Natural killer cell (primary cell): Measurements from ENCODE around the gene UPK3B. TPM values are rescaled to one million over a fixed set of nuclear protein-coding genes. Genes with fewer than 3 reads are reported as not detected.
A peak's percentile ranks its signal among the peaks of the same experiment; 100 is the strongest.
"Not testable (repeated sequence)": the region's sequence is repeated elsewhere in the genome, so short reads cannot be mapped to it uniquely, and the experiment has no call there.

Source experiments
- ATAC-seq, 3 donors: fragments of 150-1000 bp in 2 of 3; fragments of 200-7000 bp in 1 of 3; cut with Tn5 transposase; 1 replicate in 1 of 3; 2 replicates in 2 of 3; pipeline ENCODE4 v1.10.0; 2021; ENCODE audit warnings: mild to moderate bottlenecking in 2 of 3, moderate library complexity in 2 of 3
- DNase-seq, 2 donors: peaks; one replicate each; pipeline versions ENCODE4 v3.0.0 to v3.0.0-alpha.2; 2013 to 2021; ENCODE audit warnings: mixed read lengths in 1 of 2
- H3K27ac ChIP-seq: one replicate; pipeline ENCODE4 v1.5.1; 2013; ENCODE audit warnings: mild to moderate bottlenecking, low read length
- H3K27me3 ChIP-seq: one replicate; pipeline ENCODE4 v1.6.1; 2013; ENCODE audit warnings: low read length; ENCODE audit not compliant: control insufficient read depth, insufficient read depth
- H3K36me3 ChIP-seq: one replicate; pipeline ENCODE4 v1.6.1; 2013; ENCODE audit warnings: low read length; ENCODE audit not compliant: control insufficient read depth, insufficient read depth
- H3K4me1 ChIP-seq: one replicate; pipeline ENCODE4 v1.6.1; 2013; ENCODE audit warnings: low read length; ENCODE audit not compliant: control insufficient read depth, insufficient read depth
- H3K4me3 ChIP-seq: one replicate; pipeline ENCODE4 v1.5.1; 2013; ENCODE audit warnings: low read length
- H3K9me3 ChIP-seq: one replicate; pipeline ENCODE4 v1.6.1; 2013; ENCODE audit warnings: low read length; ENCODE audit not compliant: control insufficient read depth, insufficient read depth
- H3K27ac Mint-ChIP-seq, 2 donors: one replicate each; pipeline ENCODE4 v1.8.0; 2022; ENCODE audit warnings: mild to moderate bottlenecking in 2 of 2, mixed read lengths in 2 of 2, moderate library complexity in 1 of 2
- H3K27me3 Mint-ChIP-seq, 2 donors: one replicate each; pipeline ENCODE4 v1.8.0; 2022; ENCODE audit warnings: low read depth in 2 of 2, mixed read lengths in 2 of 2
- H3K36me3 Mint-ChIP-seq: one replicate; pipeline ENCODE4 v1.8.0; 2022; ENCODE audit warnings: mixed read lengths
- H3K4me1 Mint-ChIP-seq, 2 donors: one replicate each; pipeline ENCODE4 v1.8.0; 2022; ENCODE audit warnings: mixed read lengths in 2 of 2
- H3K4me3 Mint-ChIP-seq: one replicate; pipeline ENCODE4 v1.8.0; 2022; ENCODE audit warnings: mild to moderate bottlenecking, moderate library complexity, mixed read lengths
- H3K9me3 Mint-ChIP-seq, 2 donors: one replicate each; pipeline ENCODE4 v1.8.0; 2022; ENCODE audit warnings: mixed read lengths in 2 of 2
- WGBS: methylation state at CpG from one replicate; pipeline ENCODE4 v1.1.7; 2013; ENCODE audit warnings: missing lambda C conversion rate; ENCODE audit not compliant: insufficient coverage; 5-methylcytosine and 5-hydroxymethylcytosine counted together
- intact Hi-C: fragments of 100-400 bp; cut with micrococcal nuclease; formaldehyde crosslinking; loops from one replicate; pipeline ENCODE4 v1.14.2; 2022
- total RNA-seq, 4 donors: library from RNA; stranded (reverse); fragments of 120-200 nt in 1 of 4; gene quantifications; one replicate each; pipeline versions ENCODE4 v1.2.3 to v1.2.4, GENCODE V29; 2013 to 2022
- TF ChIP-seq, protein P1 (sequence below): fragments of 200-600 bp; IDR thresholded peaks from one replicate; pipeline ENCODE4 v1.8.0; 2022; ENCODE audit warnings: antibody characterized with exemption

UPK3B gene
- total RNA-seq, 3 donors from 2014 or later (not counting 1 experiment from before 2014, with no cell fraction given) = 3.3 to 5.3 (median 3.3) TPM

DNA sequence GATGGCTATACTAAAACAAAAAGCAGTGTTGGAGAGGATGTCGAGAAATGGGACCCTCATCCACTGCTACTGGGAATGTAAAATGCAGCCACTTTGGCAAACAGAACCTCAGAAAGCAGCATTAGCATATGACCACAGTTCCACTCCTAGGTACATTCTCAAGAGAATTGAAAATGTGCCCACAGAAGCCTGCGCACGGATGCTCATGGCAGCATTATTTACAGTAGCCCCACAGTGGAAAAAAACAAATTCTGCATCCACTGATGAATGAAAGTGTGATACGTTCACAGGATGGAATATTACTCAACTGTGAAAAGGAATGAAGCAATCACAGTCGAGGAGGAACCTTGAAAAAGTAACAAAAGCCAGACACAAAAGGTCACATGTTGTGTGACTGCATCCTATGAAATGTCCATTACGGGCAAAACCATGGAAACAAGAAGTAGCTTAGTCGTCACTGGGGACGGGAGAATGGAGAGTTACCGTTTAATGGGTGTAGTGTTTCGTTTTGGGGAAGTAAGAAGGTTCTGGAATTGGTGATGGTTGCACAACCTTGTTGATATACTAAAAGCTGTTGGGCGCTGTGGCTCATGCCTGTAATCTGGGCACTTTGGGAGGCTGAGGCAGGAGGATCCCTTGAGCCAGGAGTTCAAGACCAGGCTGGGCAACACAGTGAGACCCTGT, 2.5 kb upstream of the UPK3B start:
- Histone ChIP-seq H3K9me3 (no peaks in the 10 kb centered on the region), H3K4me3 (no peak overlapping the region), H3K36me3 (peaks cover 4% of the 10 kb centered on the region), H3K4me1 (no peaks in the 10 kb centered on the region), H3K27ac (no peak overlapping the region), H3K27me3 (no peaks in the 10 kb centered on the region)
- Mint-ChIP-seq H3K9me3 (no peaks in the 10 kb centered on the region), H3K27ac (no peak overlapping the region), H3K36me3 (no peaks in the 10 kb centered on the region), H3K4me1 (no peaks in the 10 kb centered on the region), H3K27me3 (no peaks in the 10 kb centered on the region), H3K4me3 (no peak overlapping the region)
- intact Hi-C loops = loop anchor here (10.0 kb wide), 1 partner anchor 487 kb away; no protein-coding TSS in a partner anchor
- DNase-seq (peak in 1 of 2 donors; percentile 20), ATAC-seq (peak in 1 of 3 donors; percentile 59)
- TF ChIP-seq, protein P1, sequence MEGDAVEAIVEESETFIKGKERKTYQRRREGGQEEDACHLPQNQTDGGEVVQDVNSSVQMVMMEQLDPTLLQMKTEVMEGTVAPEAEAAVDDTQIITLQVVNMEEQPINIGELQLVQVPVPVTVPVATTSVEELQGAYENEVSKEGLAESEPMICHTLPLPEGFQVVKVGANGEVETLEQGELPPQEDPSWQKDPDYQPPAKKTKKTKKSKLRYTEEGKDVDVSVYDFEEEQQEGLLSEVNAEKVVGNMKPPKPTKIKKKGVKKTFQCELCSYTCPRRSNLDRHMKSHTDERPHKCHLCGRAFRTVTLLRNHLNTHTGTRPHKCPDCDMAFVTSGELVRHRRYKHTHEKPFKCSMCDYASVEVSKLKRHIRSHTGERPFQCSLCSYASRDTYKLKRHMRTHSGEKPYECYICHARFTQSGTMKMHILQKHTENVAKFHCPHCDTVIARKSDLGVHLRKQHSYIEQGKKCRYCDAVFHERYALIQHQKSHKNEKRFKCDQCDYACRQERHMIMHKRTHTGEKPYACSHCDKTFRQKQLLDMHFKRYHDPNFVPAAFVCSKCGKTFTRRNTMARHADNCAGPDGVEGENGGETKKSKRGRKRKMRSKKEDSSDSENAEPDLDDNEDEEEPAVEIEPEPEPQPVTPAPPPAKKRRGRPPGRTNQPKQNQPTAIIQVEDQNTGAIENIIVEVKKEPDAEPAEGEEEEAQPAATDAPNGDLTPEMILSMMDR = no peak
- WGBS = 86% methylated on average over 11 of the region's 11 CpGs

DNA sequence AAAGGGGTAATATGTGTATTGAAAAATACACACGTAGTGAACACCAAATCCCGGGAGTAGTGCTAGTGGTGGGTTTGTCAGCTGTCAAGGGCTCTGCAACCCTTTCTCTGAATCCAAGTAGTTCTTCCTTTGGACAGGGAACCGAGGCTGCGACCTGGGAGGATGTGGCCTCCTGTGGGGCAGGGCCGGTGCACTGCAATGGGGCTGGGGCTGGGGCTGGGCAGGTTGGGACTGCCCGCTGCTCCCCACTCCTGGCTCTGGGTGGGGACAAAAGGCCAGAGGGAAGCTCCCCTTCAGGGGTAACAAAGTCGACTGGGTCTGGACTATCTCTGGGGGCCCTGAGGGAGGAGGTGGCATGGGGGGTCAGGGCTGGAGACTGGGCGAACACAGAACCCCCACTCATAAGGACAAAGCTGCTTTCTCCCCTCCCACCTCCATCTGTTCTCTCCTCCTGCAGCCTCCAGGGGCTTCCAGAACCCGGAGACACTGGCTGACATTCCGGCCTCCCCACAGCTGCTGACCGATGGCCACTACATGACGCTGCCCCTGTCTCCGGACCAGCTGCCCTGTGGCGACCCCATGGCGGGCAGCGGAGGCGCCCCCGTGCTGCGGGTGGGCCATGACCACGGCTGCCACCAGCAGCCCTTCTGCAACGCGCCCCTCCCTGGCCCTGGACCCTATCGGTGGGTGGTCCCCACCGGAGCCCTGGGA, 1.0 kb downstream of the UPK3B start:
- H3K9me3 Mint-ChIP-seq, ATAC-seq, DNase-seq, H3K4me1 ChIP-seq, H3K36me3 ChIP-seq, H3K27me3 Mint-ChIP-seq, H3K27me3 ChIP-seq, H3K4me3 Mint-ChIP-seq, H3K4me3 ChIP-seq, H3K27ac ChIP-seq, intact Hi-C loops, H3K4me1 Mint-ChIP-seq, H3K36me3 Mint-ChIP-seq, H3K27ac Mint-ChIP-seq, H3K9me3 ChIP-seq: not testable (repeated sequence)
- 80% methylated on average over 11 of the region's 24 CpGs for WGBS

DNA sequence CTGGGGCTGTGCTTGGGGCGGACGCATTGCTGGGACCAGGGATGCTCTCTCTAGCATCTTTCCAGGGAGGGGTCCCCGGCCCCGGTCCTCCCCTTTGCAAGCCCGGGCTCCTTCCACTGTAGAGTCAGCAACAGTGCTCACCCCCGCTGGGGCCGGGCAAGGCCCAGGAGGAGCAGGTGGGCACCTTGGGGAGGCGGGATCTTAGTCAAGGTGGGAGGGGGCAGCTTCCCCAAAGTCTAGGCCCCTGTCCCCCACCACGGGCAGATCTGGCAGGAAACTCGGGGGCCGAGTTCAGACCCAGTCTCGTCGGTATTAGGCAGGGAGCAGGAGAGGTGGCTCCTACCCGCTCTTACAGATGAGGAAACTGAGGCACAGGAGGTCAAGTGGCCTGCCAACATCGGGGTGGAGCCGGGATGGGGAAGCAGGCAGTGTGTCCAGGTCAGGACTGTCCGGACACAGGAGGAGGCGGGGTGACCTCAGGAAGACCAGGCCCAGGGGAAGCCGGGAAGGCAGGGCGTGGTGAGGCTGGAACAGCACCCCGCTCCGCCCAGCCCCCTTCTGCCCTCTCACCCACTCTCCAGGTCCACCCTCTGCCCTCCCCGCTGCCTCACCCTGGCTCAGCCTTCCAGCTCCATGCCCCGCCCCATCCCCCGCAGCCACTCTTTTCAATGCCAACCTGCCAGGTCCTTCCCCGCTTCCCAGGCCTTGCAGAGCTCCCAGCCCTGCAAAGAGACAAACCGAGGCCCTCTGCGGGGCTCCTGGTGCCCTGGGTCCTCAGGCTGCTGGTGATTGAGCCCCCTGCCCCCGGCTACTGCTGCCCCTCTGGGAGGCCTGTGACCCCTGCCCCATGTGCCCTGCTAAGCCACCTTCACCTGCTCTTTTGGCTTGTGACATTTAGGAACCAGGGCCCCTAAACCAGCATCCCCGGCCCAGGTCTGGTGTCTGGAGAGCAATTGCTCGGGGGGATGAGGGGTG, 1.8 kb downstream of the UPK3B start:
- 92% methylated on average over 4 of the region's 31 CpGs for WGBS
- intact Hi-C loops = not testable (repeated sequence)

DNA sequence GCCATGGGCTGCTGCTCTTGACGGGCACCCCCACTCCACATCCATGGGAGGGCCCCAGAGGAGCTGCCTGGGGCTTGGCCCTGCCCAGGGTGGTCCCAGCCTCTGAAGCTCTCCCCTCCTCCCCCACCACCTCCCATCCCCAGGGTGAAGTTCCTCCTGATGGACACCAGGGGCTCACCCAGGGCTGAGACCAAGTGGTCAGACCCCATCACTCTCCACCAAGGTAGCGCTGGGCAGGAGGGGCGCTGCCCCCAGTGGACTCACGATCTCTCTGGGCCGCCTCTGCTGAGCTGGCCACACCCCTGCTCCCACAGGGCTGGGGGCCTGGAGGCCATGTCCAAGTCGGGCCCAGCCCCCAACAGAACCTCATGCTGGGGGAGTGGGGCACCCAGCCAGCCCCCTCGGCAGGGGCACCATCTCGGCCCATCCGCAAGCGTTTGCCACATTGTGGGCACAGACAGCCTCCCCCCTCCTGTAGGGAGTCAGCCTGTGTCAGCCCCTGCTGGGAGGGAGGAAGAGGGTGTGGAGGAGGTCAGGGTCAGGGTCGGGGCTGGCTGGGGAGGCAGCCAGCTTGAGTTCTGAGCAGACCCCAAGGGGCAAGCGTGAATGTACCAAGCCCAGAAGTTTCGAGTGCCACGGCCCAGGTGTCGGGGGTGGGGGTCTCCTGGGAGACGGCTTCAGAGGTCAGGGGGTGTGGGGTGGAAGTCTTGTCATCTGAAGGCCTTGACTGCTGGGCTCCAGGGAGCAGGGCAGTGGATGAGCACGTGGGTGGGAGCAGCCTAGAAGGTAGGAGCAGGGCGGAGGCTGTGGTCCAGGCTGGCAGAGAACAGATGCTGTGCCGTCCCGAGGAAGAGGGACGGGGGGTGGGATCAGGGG, 2.8 kb downstream of the UPK3B start:
- H3K27ac Mint-ChIP-seq = no peak overlapping the region
- Histone ChIP-seq H3K4me3 (no peak overlapping the region), H3K36me3 (no peaks in the 10 kb centered on the region), H3K27ac (no peak overlapping the region), H3K27me3 (no peaks in the 10 kb centered on the region), H3K9me3 (no peaks in the 10 kb centered on the region), H3K4me1 (peaks cover 4% of the 10 kb centered on the region)
- WGBS = 77% methylated on average over 21 of the region's 21 CpGs
- H3K36me3 Mint-ChIP-seq = no peaks in the 10 kb centered on the region
- ATAC-seq (no peak), DNase-seq (no peak)
- no peak overlapping the region for H3K4me3 Mint-ChIP-seq
- TF ChIP-seq, protein P1 = no peak
- no peaks in the 10 kb centered on the region for H3K4me1 Mint-ChIP-seq
- no peaks in the 10 kb centered on the region for H3K27me3 Mint-ChIP-seq
- intact Hi-C loops = no loop called here
- no peaks in the 10 kb centered on the region for H3K9me3 Mint-ChIP-seq

More for the DNA sequence above, 1.8 kb downstream of the UPK3B start:
- DNase-seq, H3K27me3 ChIP-seq, ATAC-seq, H3K4me3 Mint-ChIP-seq, H3K9me3 ChIP-seq, H3K4me1 ChIP-seq, H3K4me1 Mint-ChIP-seq, H3K27ac Mint-ChIP-seq, H3K27me3 Mint-ChIP-seq, H3K4me3 ChIP-seq, H3K27ac ChIP-seq, H3K36me3 Mint-ChIP-seq, H3K36me3 ChIP-seq, H3K9me3 Mint-ChIP-seq: not testable (repeated sequence)
